HCT116 (cell line): Measurements from ENCODE around the gene MIP.

Experiments
- CTCF ChIP-seq, 3 experiments: fragments of 200-600 bp in 1 of 3; sonication (generic) in 1 of 3; IDR thresholded peaks in 2 of 3; conservative IDR thresholded peaks in 1 of 3; 2 replicates each; pipeline ENCODE4 v1.5.1; 2012 to 2017; ENCODE audit warnings: low read depth in 2 of 3, low read length in 2 of 3, antibody characterized with exemption in 1 of 3, borderline replicate concordance in 1 of 3, control low read depth in 1 of 3, mild to moderate bottlenecking in 1 of 3, mixed read lengths in 1 of 3, mixed run types in 1 of 3, moderate library complexity in 1 of 3; ENCODE audit not compliant: insufficient read depth in 1 of 3
- EZH2phosphoT487 ChIP-seq: fragments of 200-600 bp; IDR thresholded peaks from 2 replicates; pipeline ENCODE4 v1.6.1; 2018; ENCODE audit warnings: antibody characterized with exemption, borderline replicate concordance
- SP1 ChIP-seq: IDR thresholded peaks from 2 replicates; pipeline ENCODE4 v1.6.1; 2012; ENCODE audit warnings: low read depth
- ZFX ChIP-seq: fragments of 450-650 bp; IDR thresholded peaks from 2 replicates; pipeline ENCODE4 v1.6.1; 2017

GRCh38 chr12:56417739-56418138, 36.7 kb downstream of the MIP start:
- no peak for TF ChIP-seq ZFX
- no peak for TF ChIP-seq CTCF (IDR thresholded peaks at IDR 0.05 in 2 of 3, conservative IDR thresholded peaks at IDR 0.05 in 1 of 3; ENCODE audit: borderline replicate concordance in 1 of 3, insufficient read depth in 1 of 3, low read depth in 2 of 3, low read length in 2 of 3)
- no peak for TF ChIP-seq SP1
- no peak for TF ChIP-seq EZH2phosphoT487
